Measurements from ENCODE around the gene ATF5.
"Not testable (repeated sequence)": the region's sequence is repeated elsewhere in the genome, so short reads cannot be mapped to it uniquely, and the experiment has no call there.

DNA sequence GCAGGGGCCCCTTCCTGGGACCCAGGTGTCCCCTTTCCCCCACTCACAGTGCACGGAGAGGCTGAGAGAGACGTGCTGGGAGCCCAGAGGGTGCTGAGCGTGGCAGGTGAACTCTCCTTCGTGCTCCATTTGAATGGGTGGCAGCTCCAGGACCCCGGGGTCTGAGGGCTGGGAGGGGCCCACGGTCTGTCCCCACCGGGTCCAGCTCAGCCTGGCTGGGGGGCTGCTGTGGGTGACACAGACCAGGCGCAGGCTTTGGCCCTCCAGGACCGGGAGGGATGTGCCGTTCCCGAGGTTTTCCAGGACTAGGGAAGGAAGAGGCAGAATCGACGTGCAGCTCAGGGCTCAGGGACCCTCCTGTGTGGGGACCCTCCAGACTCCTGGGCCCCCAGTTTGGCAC, 29.6 kb downstream of the ATF5 start:
- not testable (repeated sequence) for TF ChIP-seq CTCF (IDR thresholded peaks at IDR 0.05; ENCODE audit: insufficient read depth, low read length, poor library complexity, severe bottlenecking); EZH2phosphoT487 (conservative IDR thresholded peaks at IDR 0.05; ENCODE audit: low read length)

Data from SU-DHL-6 (cell line).